Liver (tissue), 3 donors: Measurements from ENCODE around the gene RNF135.

Source experiments
- EGR1 ChIP-seq, 2 donors: IDR thresholded peaks; 2 replicates each; pipeline ENCODE4 v1.6.1; 2016 to 2018; ENCODE audit warnings: antibody characterized with exemption in 2 of 2, low read depth in 2 of 2
- TAF1 ChIP-seq: conservative IDR thresholded peaks from 2 replicates; pipeline ENCODE4 v1.6.1; 2016; ENCODE audit warnings: antibody characterized with exemption, mild to moderate bottlenecking
- TF ChIP-seq, protein P1 (sequence below): fragments of 150-350 bp; IDR thresholded peaks from 2 replicates; pipeline ENCODE4 v1.5.1; 2017; ENCODE audit warnings: improper control_type of control experiment, low read depth, low read length; ENCODE audit not compliant: missing input control
- donor health status: healthy.
- donor health status: healthy.

DNA sequence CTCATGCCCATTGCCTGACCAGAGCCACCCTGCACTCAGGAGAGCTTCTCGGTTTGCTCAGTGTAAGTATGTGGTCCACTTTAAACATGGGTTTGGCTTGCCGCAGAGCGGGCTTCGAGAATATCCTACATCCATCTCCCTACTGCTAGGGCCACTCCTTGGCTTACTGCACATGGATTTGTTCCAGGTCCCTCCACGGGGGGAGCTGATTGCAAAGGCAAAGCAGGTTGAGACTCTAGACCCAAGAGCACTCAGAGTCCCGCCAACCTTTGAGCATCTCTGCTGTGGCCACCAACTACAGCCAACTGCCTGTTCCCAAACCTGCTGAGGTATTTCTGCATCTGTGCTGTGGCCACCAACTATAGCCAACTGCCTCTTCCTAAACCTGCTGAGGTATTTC lies 26.4 kb downstream of the RNF135 start:
- TF ChIP-seq, protein P1, sequence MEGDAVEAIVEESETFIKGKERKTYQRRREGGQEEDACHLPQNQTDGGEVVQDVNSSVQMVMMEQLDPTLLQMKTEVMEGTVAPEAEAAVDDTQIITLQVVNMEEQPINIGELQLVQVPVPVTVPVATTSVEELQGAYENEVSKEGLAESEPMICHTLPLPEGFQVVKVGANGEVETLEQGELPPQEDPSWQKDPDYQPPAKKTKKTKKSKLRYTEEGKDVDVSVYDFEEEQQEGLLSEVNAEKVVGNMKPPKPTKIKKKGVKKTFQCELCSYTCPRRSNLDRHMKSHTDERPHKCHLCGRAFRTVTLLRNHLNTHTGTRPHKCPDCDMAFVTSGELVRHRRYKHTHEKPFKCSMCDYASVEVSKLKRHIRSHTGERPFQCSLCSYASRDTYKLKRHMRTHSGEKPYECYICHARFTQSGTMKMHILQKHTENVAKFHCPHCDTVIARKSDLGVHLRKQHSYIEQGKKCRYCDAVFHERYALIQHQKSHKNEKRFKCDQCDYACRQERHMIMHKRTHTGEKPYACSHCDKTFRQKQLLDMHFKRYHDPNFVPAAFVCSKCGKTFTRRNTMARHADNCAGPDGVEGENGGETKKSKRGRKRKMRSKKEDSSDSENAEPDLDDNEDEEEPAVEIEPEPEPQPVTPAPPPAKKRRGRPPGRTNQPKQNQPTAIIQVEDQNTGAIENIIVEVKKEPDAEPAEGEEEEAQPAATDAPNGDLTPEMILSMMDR, result no peak
- TF ChIP-seq EGR1 (IDR thresholded peaks at IDR 0.05; ENCODE audit: low read depth in 2 of 2) (no peak), TAF1 (no peak)
